ENCODE data around the gene C1R.
A peak's percentile ranks its signal among the peaks of the same experiment; 100 is the strongest.
"Not testable (repeated sequence)": the region's sequence is repeated elsewhere in the genome, so short reads cannot be mapped to it uniquely, and the experiment has no call there.

C1R gene

GRCh38 chr12:7108796-7109571 lies 16.7 kb upstream of the C1R start, which contains the start of gene C1RL:
C1RL (minus strand) TSS chr12:7109214; CDS start chr12:7109180, 34 bp downstream.
- Histone ChIP-seq H3K27me3 (ENCODE audit: control insufficient read depth, insufficient read depth, low read length, poor library complexity, severe bottlenecking) (peaks cover 3% of the 10 kb centered on the region), H3K4me1 (ENCODE audit: control insufficient read depth, insufficient read depth, low read length) (peaks cover 6% of the 10 kb centered on the region), H3K4me3 (ENCODE audit: insufficient read depth, low read depth, low read length) (peak within 1 kb of the TSS; percentile 50), H3K27ac (ENCODE audit: insufficient read depth, low read depth, low read length, poor library complexity, severe bottlenecking) (peak within 1 kb of the TSS; percentile 45), H3K9me3 (ENCODE audit: control insufficient read depth, low read length) (no peaks in the 10 kb centered on the region), H3K36me3 (ENCODE audit: control insufficient read depth, insufficient read depth, low read length) (no peaks in the 10 kb centered on the region)
- 19 to 20% methylated on average over 22 to 23 of the region's 23 CpGs for WGBS, 2 experiments

- Histone ChIP-seq H3K27me3 (ENCODE audit: control insufficient read depth, insufficient read depth, low read length, poor library complexity, severe bottlenecking) (peaks cover 3% of the 10 kb centered on the region), H3K4me1 (ENCODE audit: control insufficient read depth, insufficient read depth, low read length) (peaks cover 6% of the 10 kb centered on the region), H3K9me3 (ENCODE audit: control insufficient read depth, low read length) (no peaks in the 10 kb centered on the region), H3K27ac (ENCODE audit: insufficient read depth, low read depth, low read length, poor library complexity, severe bottlenecking) (peak overlapping the region; percentile 45), H3K36me3 (ENCODE audit: control insufficient read depth, insufficient read depth, low read length) (no peaks in the 10 kb centered on the region), H3K4me3 (ENCODE audit: insufficient read depth, low read depth, low read length) (peak overlapping the region; percentile 50)
- 14 to 15% methylated on average over 30 of the region's 30 CpGs for WGBS, 2 experiments
These were observed 16.0 kb upstream of the C1R start for GRCh38 chr12:7108003-7108795.

- H3K9me3 ChIP-seq (ENCODE audit: control insufficient read depth, low read length), result no peaks in the 10 kb centered on the region
- 77 to 86% methylated on average over 3 of the region's 3 CpGs for WGBS, 2 experiments
- H3K27ac ChIP-seq (ENCODE audit: insufficient read depth, low read depth, low read length, poor library complexity, severe bottlenecking), result peak overlapping the region; percentile 45
- peaks cover under 1% of the 10 kb centered on the region for H3K27me3 ChIP-seq (ENCODE audit: control insufficient read depth, insufficient read depth, low read length, poor library complexity, severe bottlenecking)
- H3K4me1 ChIP-seq (ENCODE audit: control insufficient read depth, insufficient read depth, low read length), result peaks cover 6% of the 10 kb centered on the region
- no peaks in the 10 kb centered on the region for H3K36me3 ChIP-seq (ENCODE audit: control insufficient read depth, insufficient read depth, low read length)
- peak overlapping the region; percentile 50 for H3K4me3 ChIP-seq (ENCODE audit: insufficient read depth, low read depth, low read length)
These were observed 15.4 kb upstream of the C1R start for GRCh38 chr12:7107636-7108002.

GRCh38 chr12:7107181-7107580 lies 14.9 kb upstream of the C1R start:
- H3K27me3 ChIP-seq (ENCODE audit: control insufficient read depth, insufficient read depth, low read length, poor library complexity, severe bottlenecking); H3K9me3 ChIP-seq (ENCODE audit: control insufficient read depth, low read length); H3K4me1 ChIP-seq (ENCODE audit: control insufficient read depth, insufficient read depth, low read length); H3K4me3 ChIP-seq (ENCODE audit: insufficient read depth, low read depth, low read length); H3K27ac ChIP-seq (ENCODE audit: insufficient read depth, low read depth, low read length, poor library complexity, severe bottlenecking); H3K36me3 ChIP-seq (ENCODE audit: control insufficient read depth, insufficient read depth, low read length): not testable (repeated sequence)
- 86 to 94% methylated on average over 4 to 5 of the region's 5 CpGs for WGBS, 2 experiments

- H3K27ac ChIP-seq (ENCODE audit: insufficient read depth, low read depth, low read length, poor library complexity, severe bottlenecking), result no peak overlapping the region
- no peaks in the 10 kb centered on the region for H3K36me3 ChIP-seq (ENCODE audit: control insufficient read depth, insufficient read depth, low read length)
- peaks cover 6% of the 10 kb centered on the region for H3K4me1 ChIP-seq (ENCODE audit: control insufficient read depth, insufficient read depth, low read length)
- H3K27me3 ChIP-seq (ENCODE audit: control insufficient read depth, insufficient read depth, low read length, poor library complexity, severe bottlenecking), result no peaks in the 10 kb centered on the region
- H3K4me3 ChIP-seq (ENCODE audit: insufficient read depth, low read depth, low read length), result no peak overlapping the region
- WGBS, 2 experiments, result 80 to 100% methylated on average over 1 of the region's 1 CpG
- H3K9me3 ChIP-seq (ENCODE audit: control insufficient read depth, low read length), result no peaks in the 10 kb centered on the region
These were observed 13.8 kb upstream of the C1R start for GRCh38 chr12:7106082-7106481.

GRCh38 chr12:7103837-7104584 lies 11.8 kb upstream of the C1R start:
- H3K4me1 ChIP-seq (ENCODE audit: control insufficient read depth, insufficient read depth, low read length), result peaks cover 6% of the 10 kb centered on the region
- 94 to 96% methylated on average over 14 of the region's 14 CpGs for WGBS, 2 experiments

GRCh38 chr12:7102582-7102981 lies 10.3 kb upstream of the C1R start:
- no peak overlapping the region for H3K4me3 ChIP-seq (ENCODE audit: insufficient read depth, low read depth, low read length)
- H3K9me3 ChIP-seq (ENCODE audit: control insufficient read depth, low read length), result no peaks in the 10 kb centered on the region
- H3K27ac ChIP-seq (ENCODE audit: insufficient read depth, low read depth, low read length, poor library complexity, severe bottlenecking), result no peak overlapping the region
- WGBS, 2 experiments, result 91 to 92% methylated on average over 3 of the region's 3 CpGs
- H3K27me3 ChIP-seq (ENCODE audit: control insufficient read depth, insufficient read depth, low read length, poor library complexity, severe bottlenecking), result no peaks in the 10 kb centered on the region
- H3K36me3 ChIP-seq (ENCODE audit: control insufficient read depth, insufficient read depth, low read length), result no peaks in the 10 kb centered on the region
- peaks cover under 1% of the 10 kb centered on the region for H3K4me1 ChIP-seq (ENCODE audit: control insufficient read depth, insufficient read depth, low read length)

More at GRCh38 chr12:7103837-7104584, 11.8 kb upstream of the C1R start:
- H3K4me3 ChIP-seq (ENCODE audit: insufficient read depth, low read depth, low read length), result no peak overlapping the region
- H3K27ac ChIP-seq (ENCODE audit: insufficient read depth, low read depth, low read length, poor library complexity, severe bottlenecking), result no peak overlapping the region
- H3K27me3 ChIP-seq (ENCODE audit: control insufficient read depth, insufficient read depth, low read length, poor library complexity, severe bottlenecking), result no peaks in the 10 kb centered on the region
- H3K9me3 ChIP-seq (ENCODE audit: control insufficient read depth, low read length), result no peaks in the 10 kb centered on the region
- no peaks in the 10 kb centered on the region for H3K36me3 ChIP-seq (ENCODE audit: control insufficient read depth, insufficient read depth, low read length)

- WGBS, 2 experiments, result 89 to 92% methylated on average over 10 of the region's 10 CpGs
- H3K36me3 ChIP-seq (ENCODE audit: control insufficient read depth, insufficient read depth, low read length), result no peaks in the 10 kb centered on the region
- no peaks in the 10 kb centered on the region for H3K9me3 ChIP-seq (ENCODE audit: control insufficient read depth, low read length)
- no peak overlapping the region for H3K4me3 ChIP-seq (ENCODE audit: insufficient read depth, low read depth, low read length)
- no peaks in the 10 kb centered on the region for H3K27me3 ChIP-seq (ENCODE audit: control insufficient read depth, insufficient read depth, low read length, poor library complexity, severe bottlenecking)
- no peak overlapping the region for H3K27ac ChIP-seq (ENCODE audit: insufficient read depth, low read depth, low read length, poor library complexity, severe bottlenecking)
- H3K4me1 ChIP-seq (ENCODE audit: control insufficient read depth, insufficient read depth, low read length), result no peaks in the 10 kb centered on the region
These were observed 9.5 kb upstream of the C1R start for GRCh38 chr12:7101694-7102131.

GRCh38 chr12:7101047-7101693 lies 8.9 kb upstream of the C1R start:
- Histone ChIP-seq H3K27ac (ENCODE audit: insufficient read depth, low read depth, low read length, poor library complexity, severe bottlenecking) (no peak overlapping the region), H3K36me3 (ENCODE audit: control insufficient read depth, insufficient read depth, low read length) (no peaks in the 10 kb centered on the region), H3K27me3 (ENCODE audit: control insufficient read depth, insufficient read depth, low read length, poor library complexity, severe bottlenecking) (no peaks in the 10 kb centered on the region), H3K4me1 (ENCODE audit: control insufficient read depth, insufficient read depth, low read length) (no peaks in the 10 kb centered on the region), H3K9me3 (ENCODE audit: control insufficient read depth, low read length) (no peaks in the 10 kb centered on the region), H3K4me3 (ENCODE audit: insufficient read depth, low read depth, low read length) (no peak overlapping the region)
- 93 to 95% methylated on average over 4 of the region's 4 CpGs for WGBS, 2 experiments
